K562 (cell line): ENCODE measurements around the gene INHBC. TPM values are rescaled to one million over a fixed set of nuclear protein-coding genes. Genes with fewer than 3 reads are reported as not detected.

Source experiments
- ATAC-seq: fragments of 200-7000 bp; cut with Tn5 transposase; 3 replicates; pipeline ENCODE4 v1.9.1; 2020; ENCODE audit warnings: moderate library complexity
- BruUV-seq: library from RNA; stranded (reverse); fragments of 400-500 nt; replicated peaks from 2 replicates; lab custom pipeline; 2021; lab: Mats Ljungman, UMichigan
- CTCF ChIA-PET: fragments of 300-600 bp; formaldehyde crosslinking; extraction: SDS; loops from one replicate; lab custom pipeline; 2021; ENCODE audit warnings: low intra/inter-chr PET ratio; lab: Yijun Ruan, JAX
- POLR2A ChIA-PET: fragments of 300-600, 350-650 bp; sonication (Branson Sonifier 250); formaldehyde crosslinking; extraction: SDS; loops from one replicate; lab custom pipeline; 2021; ENCODE audit warnings: antibody characterized with exemption, inconsistent platforms; lab: Yijun Ruan, JAX
- DNase-seq, 4 experiments: peaks; one replicate each; pipeline versions ENCODE4 v3.0.0 to v3.0.0-alpha.2; 2011 to 2018; ENCODE audit warnings: low spot score in 3 of 4, mixed read lengths in 3 of 4; ENCODE audit errors: extremely low read depth in 1 of 4
- FAIRE-seq: peaks from 2 replicates; lab custom pipeline; 2011; peaks lifted over from hg19 to GRCh38; lab: Jason Lieb, UNC
- H2AFZ ChIP-seq: 2 replicates; pipeline ENCODE4 v1.6.0; 2011; ENCODE audit warnings: low read depth, low read length, control low read depth, inconsistent platforms
- H3K27ac ChIP-seq: fragments of 200-600 bp; 3 replicates; pipeline ENCODE4 v1.8.0; 2011; ENCODE audit warnings: low read depth, mild to moderate bottlenecking, control low read depth, inconsistent platforms, low read length, moderate library complexity, mixed read lengths; ENCODE audit errors: extremely low read depth
- H3K27me3 ChIP-seq, 2 experiments: fragments of 300-600 bp in 1 of 2; 2 replicates in 1 of 2; 3 replicates in 1 of 2; pipeline versions ENCODE4 v1.6.0 to v1.8.0; 2011; ENCODE audit warnings: inconsistent platforms in 2 of 2, low read length in 2 of 2, mild to moderate bottlenecking in 1 of 2, mixed read lengths in 1 of 2, moderate library complexity in 1 of 2; ENCODE audit not compliant: control insufficient read depth in 2 of 2, insufficient read depth in 2 of 2
- H3K36me3 ChIP-seq: fragments of 300-600 bp; 3 replicates; pipeline ENCODE4 v1.8.0; 2011; ENCODE audit warnings: mild to moderate bottlenecking, low read length, inconsistent platforms; ENCODE audit not compliant: control insufficient read depth, insufficient read depth
- H3K4me1 ChIP-seq, 2 experiments: fragments of 200-600 bp in 1 of 2; replicated peaks in 1 of 2; 2 replicates in 1 of 2; 3 replicates in 1 of 2; pipeline versions ENCODE4 v1.5.1 to v1.8.0; 2011; ENCODE audit warnings: inconsistent platforms in 2 of 2, low read length in 2 of 2, mild to moderate bottlenecking in 1 of 2, mixed read lengths in 1 of 2, moderate library complexity in 1 of 2; ENCODE audit not compliant: control insufficient read depth in 2 of 2, insufficient read depth in 2 of 2
- H3K4me2 ChIP-seq: 2 replicates; pipeline ENCODE4 v1.6.1; 2011; ENCODE audit warnings: low read length, control low read depth, inconsistent platforms, mixed read lengths; ENCODE audit not compliant: insufficient read depth
- H3K4me3 ChIP-seq: fragments of 200-600 bp; sonication (generic), shearing (Covaris generic); 2 replicates; pipeline ENCODE4 v1.5.1; 2016; ENCODE audit warnings: control low read depth, inconsistent platforms
- H3K79me2 ChIP-seq: fragments of 200-600 bp; 3 replicates; pipeline ENCODE4 v1.8.0; 2011; ENCODE audit warnings: low read length, inconsistent platforms; ENCODE audit not compliant: control insufficient read depth, insufficient read depth
- H3K9ac ChIP-seq, 2 experiments: 2 replicates each; pipeline versions ENCODE4 v1.6.0 to v1.6.1; 2011; ENCODE audit warnings: low read depth in 2 of 2, low read length in 2 of 2, control low read depth in 1 of 2, inconsistent platforms in 1 of 2, mild to moderate bottlenecking in 1 of 2, mixed read lengths in 1 of 2; ENCODE audit not compliant: insufficient read depth in 1 of 2
- H3K9me1 ChIP-seq: one replicate; pipeline ENCODE4 v1.6.0; 2011; ENCODE audit warnings: inconsistent platforms, mild to moderate bottlenecking, low read length, moderate library complexity; ENCODE audit not compliant: control insufficient read depth, insufficient read depth
- H3K9me3 ChIP-seq: replicated peaks from 2 replicates; pipeline ENCODE4 v1.5.1; 2011; ENCODE audit warnings: low read depth, low read length, inconsistent platforms; ENCODE audit not compliant: control insufficient read depth, insufficient read depth
- H4K20me1 ChIP-seq: replicated peaks from 2 replicates; pipeline ENCODE4 v1.6.1; 2011; ENCODE audit warnings: low read length, inconsistent platforms, mixed read lengths; ENCODE audit not compliant: control insufficient read depth, insufficient read depth
- GATAD2A ChIP-seq: fragments of 450-650 bp; IDR thresholded peaks from 2 replicates; pipeline ENCODE4 v1.6.1; 2017
- HCFC1 ChIP-seq: IDR thresholded peaks from 2 replicates; pipeline ENCODE4 v1.6.1; 2012; ENCODE audit warnings: low read depth, low read length, improper control_type of control experiment
- HLTF ChIP-seq: fragments of 450-650 bp; IDR thresholded peaks from 2 replicates; pipeline ENCODE4 v1.6.1; 2016
- JUND ChIP-seq, 2 experiments: IDR thresholded peaks; 2 replicates in 1 of 2; 3 replicates in 1 of 2; pipeline ENCODE4 v1.6.1; 2011; ENCODE audit warnings: borderline replicate concordance in 2 of 2, low read depth in 2 of 2, low read length in 2 of 2, improper control_type of control experiment in 1 of 2, missing biosample characterization in 1 of 2, missing genetic modification characterization in 1 of 2, missing genetic modification reagents in 1 of 2
- KLF16 ChIP-seq: IDR thresholded peaks from 2 replicates; pipeline ENCODE4 v1.6.1; 2016; ENCODE audit warnings: antibody characterized with exemption
- PHF8 ChIP-seq: fragments of 200-600 bp; sonication (generic); IDR thresholded peaks from 2 replicates; pipeline ENCODE4 v1.6.1; 2012; ENCODE audit warnings: mixed run types, mild to moderate bottlenecking, inconsistent platforms, low read length, moderate library complexity, borderline replicate concordance
- STAT5A ChIP-seq: IDR thresholded peaks from 2 replicates; pipeline ENCODE4 v1.6.1; 2012; ENCODE audit warnings: low read length, inconsistent platforms, borderline replicate concordance
- WGBS: fragments of 100-300 bp; shearing (Covaris generic); methylation state at CpG from one replicate; pipeline ENCODE4 v1.1.6; 2016; ENCODE audit warnings: low coverage, mixed read lengths; ENCODE audit not compliant: insufficient coverage; ENCODE audit errors: missing lambda C conversion rate; 5-methylcytosine and 5-hydroxymethylcytosine counted together
- in situ Hi-C: fragments of 300-500 bp; cut with MboI; formaldehyde crosslinking; loops from 4 replicates; pipeline ENCODE4 v1.15.0; 2018; ENCODE audit warnings: inconsistent platforms, mixed read lengths
- intact Hi-C: fragments of 100-400 bp; cut with micrococcal nuclease; formaldehyde crosslinking; loops from 2 replicates; pipeline ENCODE4 v1.14.2; 2022
- polyA plus RNA-seq, 8 experiments: library from polyadenylated mRNA; depleted of rRNA in 4 of 8; stranded (reverse) in 5 of 8; unstranded in 3 of 8; fragments of >200 nt; fragmentation: Nextera tagmentation in 2 of 8; fragmentation: Illumina TruSeq in 1 of 8; extraction: Ambion mirVana in 2 of 8; extraction: Trizol in 1 of 8; gene quantifications; 2 replicates each; pipeline versions ENCODE4 v1.2.1 to v1.2.3, GENCODE V29; 2011 to 2014; ENCODE audit warnings: inconsistent platforms in 1 of 8, missing spikeins in 1 of 8
- total RNA-seq, 7 experiments: library from RNA; depleted of rRNA in 6 of 7; stranded (reverse); fragments of >200 nt in 6 of 7; fragmentation: Illumina TruSeq in 2 of 7; extraction: Trizol in 2 of 7; gene quantifications; 2 replicates each; pipeline versions ENCODE4 v1.2.1 to v1.2.3, GENCODE V29; 2011 to 2021; ENCODE audit warnings: low replicate concordance in 1 of 7
- TF ChIP-seq, protein P1 (sequence below): fragments of 450-650 bp; formaldehyde crosslinking; IDR thresholded peaks from 2 replicates; pipeline ENCODE4 v1.4.0; 2022; ENCODE audit warnings: missing genetic modification characterization
- TF ChIP-seq, protein P2 (sequence below): sonication (generic); formaldehyde crosslinking; IDR thresholded peaks from 2 replicates; pipeline ENCODE4 v1.8.1; 2023; ENCODE audit warnings: mild to moderate bottlenecking, missing genetic modification reagents
- TF ChIP-seq, protein P3 (sequence below): sonication (generic); formaldehyde crosslinking; IDR thresholded peaks from 2 replicates; pipeline ENCODE4 v1.9.0; 2022; ENCODE audit warnings: mild to moderate bottlenecking, missing genetic modification reagents
- TF ChIP-seq, protein P4 (sequence below): fragments of 450-650 bp; conservative IDR thresholded peaks from 2 replicates; pipeline ENCODE4 v1.6.1; 2016; ENCODE audit warnings: missing genetic modification characterization, low read depth, mild to moderate bottlenecking, missing compliant biosample characterization, moderate library complexity

INHBC gene
- total and polyA plus RNA-seq, 9 of the 15 experiments (the other 6 are each of a cell fraction or from before 2014, with no cell fraction given): 0.07 to 0.24 (median 0.15) TPM; not detected in 4

- TF ChIP-seq HLTF (no peak), JUND (IDR thresholded peaks at IDR 0.05; ENCODE audit: borderline replicate concordance, low read depth, low read length) (peak; percentile 48; the same call in 1 of the 2 replicates), JUND (tag; IDR thresholded peaks at IDR 0.05; ENCODE audit: borderline replicate concordance, low read depth, low read length) (no peak; the same call in 2 of the 3 replicates), GATAD2A (0 out of 2 replicates have a peak, but pooled peaks have one; percentile 51)
- TF ChIP-seq, protein P1, sequence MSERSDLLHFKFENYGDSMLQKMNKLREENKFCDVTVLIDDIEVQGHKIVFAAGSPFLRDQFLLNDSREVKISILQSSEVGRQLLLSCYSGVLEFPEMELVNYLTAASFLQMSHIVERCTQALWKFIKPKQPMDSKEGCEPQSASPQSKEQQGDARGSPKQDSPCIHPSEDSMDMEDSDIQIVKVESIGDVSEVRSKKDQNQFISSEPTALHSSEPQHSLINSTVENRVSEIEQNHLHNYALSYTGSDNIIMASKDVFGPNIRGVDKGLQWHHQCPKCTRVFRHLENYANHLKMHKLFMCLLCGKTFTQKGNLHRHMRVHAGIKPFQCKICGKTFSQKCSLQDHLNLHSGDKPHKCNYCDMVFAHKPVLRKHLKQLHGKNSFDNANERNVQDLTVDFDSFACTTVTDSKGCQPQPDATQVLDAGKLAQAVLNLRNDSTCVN (CRISPR knock-in tag): no peak
Observed at GRCh38 chr12:57452181-57452936, 17.8 kb downstream of the INHBC start (continued).

GRCh38 chr12:57452937-57453509, 18.4 kb downstream of the INHBC start:
- H3K27me3 ChIP-seq: no peaks in the 10 kb centered on the region
- no peak overlapping the region for H3K4me3 ChIP-seq
- no TSS peak for BruUV-seq
- peaks cover 30 to 43% of the 10 kb centered on the region in 2 experiments for H3K4me1 ChIP-seq
- CTCF ChIA-PET: interaction anchor here (0.6 to 2.7 kb wide), 6 partner anchors 113 to 240 kb away, joined by 3 to 20 read pairs (median 8); no protein-coding TSS in a partner anchor
- no peaks in the 10 kb centered on the region for H3K9me1 ChIP-seq
- 0% methylated on average over 7 of the region's 7 CpGs for WGBS
- no peak overlapping the region for H3K9ac ChIP-seq
- POLR2A ChIA-PET: interaction anchor here (0.6 to 1.9 kb wide), 10 partner anchors 10 to 240 kb away, joined by 3 to 7 read pairs (median 4); no protein-coding TSS in a partner anchor
- H3K9me3 ChIP-seq: no peaks in the 10 kb centered on the region
- peak overlapping the region; percentile 76 for H2AFZ ChIP-seq
- intact Hi-C loops: loop anchor here (1.0 to 2.0 kb wide), 3 partner anchors 146 to 240 kb away; no protein-coding TSS in a partner anchor
- peak overlapping the region; percentile 17; the same call in 1 of the 3 replicates for H3K27ac ChIP-seq
- in situ Hi-C loops: loop anchor here (5.0 kb wide), 1 partner anchor 141 kb away; no protein-coding TSS in a partner anchor
- H4K20me1 ChIP-seq: no peaks in the 10 kb centered on the region
- no peaks in the 10 kb centered on the region for H3K36me3 ChIP-seq
- peak overlapping the region; percentile 48; the same call in 1 of the 2 replicates for H3K4me2 ChIP-seq
- H3K79me2 ChIP-seq: peaks cover 17% of the 10 kb centered on the region; the same call in 2 of the 3 replicates
- ATAC-seq (peak; percentile 50), DNase-seq (peak; percentile 68 to 89 (median 71)), FAIRE-seq (peak; percentile 94)
- TF ChIP-seq PHF8 (no peak), KLF16 (peak; percentile 40; the same call in 1 of the 2 replicates), STAT5A (no peak), HCFC1 (peak; percentile 21; the same call in 1 of the 2 replicates)
- TF ChIP-seq, protein P2, sequence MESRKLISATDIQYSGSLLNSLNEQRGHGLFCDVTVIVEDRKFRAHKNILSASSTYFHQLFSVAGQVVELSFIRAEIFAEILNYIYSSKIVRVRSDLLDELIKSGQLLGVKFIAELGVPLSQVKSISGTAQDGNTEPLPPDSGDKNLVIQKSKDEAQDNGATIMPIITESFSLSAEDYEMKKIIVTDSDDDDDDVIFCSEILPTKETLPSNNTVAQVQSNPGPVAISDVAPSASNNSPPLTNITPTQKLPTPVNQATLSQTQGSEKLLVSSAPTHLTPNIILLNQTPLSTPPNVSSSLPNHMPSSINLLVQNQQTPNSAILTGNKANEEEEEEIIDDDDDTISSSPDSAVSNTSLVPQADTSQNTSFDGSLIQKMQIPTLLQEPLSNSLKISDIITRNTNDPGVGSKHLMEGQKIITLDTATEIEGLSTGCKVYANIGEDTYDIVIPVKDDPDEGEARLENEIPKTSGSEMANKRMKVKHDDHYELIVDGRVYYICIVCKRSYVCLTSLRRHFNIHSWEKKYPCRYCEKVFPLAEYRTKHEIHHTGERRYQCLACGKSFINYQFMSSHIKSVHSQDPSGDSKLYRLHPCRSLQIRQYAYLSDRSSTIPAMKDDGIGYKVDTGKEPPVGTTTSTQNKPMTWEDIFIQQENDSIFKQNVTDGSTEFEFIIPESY (CRISPR knock-in tag): peak; percentile 34; the same call in 1 of the 2 replicates
- TF ChIP-seq, protein P3, sequence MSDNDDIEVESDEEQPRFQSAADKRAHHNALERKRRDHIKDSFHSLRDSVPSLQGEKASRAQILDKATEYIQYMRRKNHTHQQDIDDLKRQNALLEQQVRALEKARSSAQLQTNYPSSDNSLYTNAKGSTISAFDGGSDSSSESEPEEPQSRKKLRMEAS: peak; percentile 61
- TF ChIP-seq, protein P4, sequence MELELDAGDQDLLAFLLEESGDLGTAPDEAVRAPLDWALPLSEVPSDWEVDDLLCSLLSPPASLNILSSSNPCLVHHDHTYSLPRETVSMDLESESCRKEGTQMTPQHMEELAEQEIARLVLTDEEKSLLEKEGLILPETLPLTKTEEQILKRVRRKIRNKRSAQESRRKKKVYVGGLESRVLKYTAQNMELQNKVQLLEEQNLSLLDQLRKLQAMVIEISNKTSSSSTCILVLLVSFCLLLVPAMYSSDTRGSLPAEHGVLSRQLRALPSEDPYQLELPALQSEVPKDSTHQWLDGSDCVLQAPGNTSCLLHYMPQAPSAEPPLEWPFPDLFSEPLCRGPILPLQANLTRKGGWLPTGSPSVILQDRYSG (tag): no peak
